Fibroblast of lung (primary cell): ENCODE results near the gene HP. TPM values are rescaled to one million over a fixed set of nuclear protein-coding genes. Genes with fewer than 3 reads are reported as not detected.

Experiments
- DNase-seq, 2 donors: peaks; one replicate each; pipeline versions ENCODE4 v3.0.0 to v3.0.0-alpha.2; 2010; ENCODE audit warnings: low read depth in 2 of 2
- H2AFZ ChIP-seq: 2 replicates; pipeline ENCODE4 v1.5.1; 2012; ENCODE audit warnings: low read length, control low read depth, inconsistent platforms
- H3K27ac ChIP-seq: 2 replicates; pipeline ENCODE4 v1.5.1; 2011; ENCODE audit warnings: low read length, control low read depth; ENCODE audit not compliant: insufficient read depth
- H3K27me3 ChIP-seq: 2 replicates; pipeline ENCODE4 v1.5.1; 2011; ENCODE audit warnings: mild to moderate bottlenecking, low read length; ENCODE audit not compliant: control insufficient read depth, insufficient read depth
- H3K36me3 ChIP-seq: 2 replicates; pipeline ENCODE4 v1.5.1; 2011; ENCODE audit warnings: low read length; ENCODE audit not compliant: control insufficient read depth, insufficient read depth
- H3K4me1 ChIP-seq: 2 replicates; pipeline ENCODE4 v1.5.1; 2011; ENCODE audit warnings: low read length; ENCODE audit not compliant: control insufficient read depth, insufficient read depth; ENCODE audit errors: extremely low read depth
- H3K4me2 ChIP-seq: 2 replicates; pipeline ENCODE4 v1.5.1; 2011; ENCODE audit warnings: low read length, control low read depth; ENCODE audit not compliant: insufficient read depth; ENCODE audit errors: extremely low read depth
- H3K4me3 ChIP-seq, 4 experiments: fragments of 200-600 bp in 1 of 4; sonication (generic) in 1 of 4; replicated peaks in 1 of 4; 2 replicates each; pipeline ENCODE4 v1.5.1; 2011 to 2016; ENCODE audit warnings: low read length in 4 of 4, low read depth in 3 of 4, mild to moderate bottlenecking in 3 of 4, control low read depth in 2 of 4, inconsistent platforms in 1 of 4, mixed read lengths in 1 of 4; ENCODE audit not compliant: insufficient read depth in 1 of 4; ENCODE audit errors: control extremely low read depth in 1 of 4
- H3K79me2 ChIP-seq: 2 replicates; pipeline ENCODE4 v1.5.1; 2012; ENCODE audit warnings: mild to moderate bottlenecking, low read length, inconsistent platforms; ENCODE audit not compliant: control insufficient read depth, insufficient read depth
- H3K9ac ChIP-seq: 2 replicates; pipeline ENCODE4 v1.5.1; 2011; ENCODE audit warnings: mild to moderate bottlenecking, low read length, control low read depth; ENCODE audit not compliant: insufficient read depth
- H3K9me3 ChIP-seq: 2 replicates; pipeline ENCODE4 v1.5.1; 2012; ENCODE audit warnings: low read depth, low read length; ENCODE audit not compliant: control insufficient read depth, insufficient read depth
- H4K20me1 ChIP-seq: 2 replicates; pipeline ENCODE4 v1.5.1; 2011; ENCODE audit warnings: low read length; ENCODE audit not compliant: control insufficient read depth, insufficient read depth; ENCODE audit errors: extremely low read depth
- CTCF ChIP-seq, 2 donors: IDR thresholded peaks in 1 of 2; conservative IDR thresholded peaks in 1 of 2; 1 replicate in 1 of 2; 2 replicates in 1 of 2; pipeline ENCODE4 v1.5.1; 2011 to 2012; ENCODE audit warnings: low read length in 2 of 2, control low read depth in 1 of 2, inconsistent platforms in 1 of 2, low read depth in 1 of 2, mild to moderate bottlenecking in 1 of 2
- EZH2 ChIP-seq: IDR thresholded peaks from 2 replicates; pipeline ENCODE4 v1.5.1; 2012; ENCODE audit warnings: low read length, control low read depth, mild to moderate bottlenecking; ENCODE audit errors: missing control alignments
- polyA plus RNA-seq, 2 donors: library from polyadenylated mRNA; depleted of rRNA in 1 of 2; stranded (reverse) in 1 of 2; unstranded in 1 of 2; fragments of >200 nt; gene quantifications; 2 replicates each; pipeline ENCODE4 v1.2.1, GENCODE V29; 2011 to 2012; ENCODE audit warnings: missing spikeins in 1 of 2
- total RNA-seq: library from RNA; depleted of rRNA; stranded (reverse); fragments of >200 nt; gene quantifications from 2 replicates; pipeline ENCODE4 v1.2.1, GENCODE V29; 2014

The HP gene
- total and polyA plus RNA-seq, 2 donors (not counting 1 experiment from before 2014, with no cell fraction given): not detected

- peaks cover 3% of the 10 kb centered on the region for H3K36me3 ChIP-seq
- H3K27ac ChIP-seq: no peak overlapping the region
- H3K9ac ChIP-seq: no peak overlapping the region
- no peak overlapping the region for H2AFZ ChIP-seq
- H3K27me3 ChIP-seq: no peaks in the 10 kb centered on the region
- TF ChIP-seq CTCF (conservative IDR thresholded peaks at IDR 0.05 in 1 of 2, IDR thresholded peaks at IDR 0.05 in 1 of 2; ENCODE audit: low read depth in 1 of 2, low read length in 2 of 2) (no peak), EZH2 (no peak)
- no peaks in the 10 kb centered on the region for H3K4me1 ChIP-seq
- no peak overlapping the region for H3K4me3 ChIP-seq
- H3K79me2 ChIP-seq: no peaks in the 10 kb centered on the region
- no peak for DNase-seq
- H3K9me3 ChIP-seq: no peaks in the 10 kb centered on the region
- H3K4me2 ChIP-seq: no peak overlapping the region
- no peaks in the 10 kb centered on the region for H4K20me1 ChIP-seq
Observed at GRCh38 chr16:72027669-72028378, 26.5 kb upstream of the HP start.

GRCh38 chr16:72029567-72030271, 24.6 kb upstream of the HP start:
- H3K4me1 ChIP-seq: no peaks in the 10 kb centered on the region
- TF ChIP-seq CTCF (conservative IDR thresholded peaks at IDR 0.05 in 1 of 2, IDR thresholded peaks at IDR 0.05 in 1 of 2; ENCODE audit: low read depth in 1 of 2, low read length in 2 of 2) (no peak), EZH2 (no peak)
- H2AFZ ChIP-seq: no peak overlapping the region
- no peak overlapping the region for H3K4me3 ChIP-seq
- DNase-seq: no peak
- no peak overlapping the region for H3K4me2 ChIP-seq
- no peaks in the 10 kb centered on the region for H3K27me3 ChIP-seq
- no peak overlapping the region for H3K9ac ChIP-seq
- no peak overlapping the region for H3K27ac ChIP-seq
- no peaks in the 10 kb centered on the region for H3K79me2 ChIP-seq
- H3K36me3 ChIP-seq: no peaks in the 10 kb centered on the region
- H3K9me3 ChIP-seq: no peaks in the 10 kb centered on the region
- no peaks in the 10 kb centered on the region for H4K20me1 ChIP-seq

- Histone ChIP-seq H3K4me3 (no peak overlapping the region), H3K4me2 (no peak overlapping the region), H3K9me3 (no peaks in the 10 kb centered on the region), H3K4me1 (no peaks in the 10 kb centered on the region), H3K27me3 (no peaks in the 10 kb centered on the region), H3K79me2 (no peaks in the 10 kb centered on the region), H2AFZ (no peak overlapping the region), H3K27ac (no peak overlapping the region), H4K20me1 (no peaks in the 10 kb centered on the region), H3K9ac (no peak overlapping the region), H3K36me3 (no peaks in the 10 kb centered on the region)
- no peak for DNase-seq
- TF ChIP-seq CTCF (conservative IDR thresholded peaks at IDR 0.05 in 1 of 2, IDR thresholded peaks at IDR 0.05 in 1 of 2; ENCODE audit: low read depth in 1 of 2, low read length in 2 of 2) (no peak), EZH2 (no peak)
Observed at GRCh38 chr16:72033437-72033836, 20.9 kb upstream of the HP start.
